Measurements from ENCODE around the gene GALNT2. TPM values are rescaled to one million over a fixed set of nuclear protein-coding genes. Genes with fewer than 3 reads are reported as not detected.

Gene GALNT2
- total RNA-seq, 1 experiment from 2014 or later: 62.2 TPM

GRCh38 chr1:230076121-230076520 is 9.1 kb downstream of the GALNT2 start:
- Mint-ChIP-seq H3K27ac (ENCODE audit: unreplicated experiment) (no peak overlapping the region), H3K27me3 (ENCODE audit: insufficient read depth, unreplicated experiment) (no peaks in the 10 kb centered on the region), H3K4me3 (ENCODE audit: unreplicated experiment) (no peak overlapping the region), H3K4me1 (ENCODE audit: low read depth, unreplicated experiment) (no peaks in the 10 kb centered on the region), H3K36me3 (ENCODE audit: insufficient read depth, unreplicated experiment) (no peaks in the 10 kb centered on the region), H3K9me3 (ENCODE audit: unreplicated experiment) (no peaks in the 10 kb centered on the region)
- no peaks in the 10 kb centered on the region for H3K9me3 ChIP-seq
- no peaks in the 10 kb centered on the region for H3K36me3 ChIP-seq (ENCODE audit: control insufficient read depth, insufficient read depth, low read length)
- TF ChIP-seq CTCF (IDR thresholded peaks at IDR 0.05; ENCODE audit: insufficient read depth in 1 of 2, low read depth in 1 of 2, low read length in 1 of 2, severe bottlenecking in 1 of 2, unreplicated experiment in 1 of 2): no peak
- ChIA-PET CTCF (no interaction called here), POLR2A (no interaction called here)
- no peak overlapping the region for H3K4me3 ChIP-seq (ENCODE audit: low read depth, low read length)
- intact Hi-C loops (cut with micrococcal nuclease; ENCODE audit: unreplicated experiment): no loop called here
- no peaks in the 10 kb centered on the region for H3K27me3 ChIP-seq (replicated peaks; ENCODE audit: control insufficient read depth, insufficient read depth, low read length)
- BruUV-seq (replicated peaks): no TSS peak
- H3K4me1 ChIP-seq: no peaks in the 10 kb centered on the region
- no peak for DNase-seq

- H3K4me3 Mint-ChIP-seq (ENCODE audit: unreplicated experiment): no peak overlapping the region
- H3K27ac Mint-ChIP-seq (ENCODE audit: unreplicated experiment): no peak overlapping the region
- no peaks in the 10 kb centered on the region for H3K9me3 Mint-ChIP-seq (ENCODE audit: unreplicated experiment)
- H3K27me3 Mint-ChIP-seq (ENCODE audit: insufficient read depth, unreplicated experiment): no peaks in the 10 kb centered on the region
- no peak for TF ChIP-seq CTCF (IDR thresholded peaks at IDR 0.05; ENCODE audit: insufficient read depth in 1 of 2, low read depth in 1 of 2, low read length in 1 of 2, severe bottlenecking in 1 of 2, unreplicated experiment in 1 of 2)
- DNase-seq: no peak
- ChIA-PET POLR2A (no interaction called here), CTCF (no interaction called here)
- intact Hi-C loops (cut with micrococcal nuclease; ENCODE audit: unreplicated experiment): no loop called here
- Histone ChIP-seq H3K36me3 (ENCODE audit: control insufficient read depth, insufficient read depth, low read length) (no peaks in the 10 kb centered on the region), H3K4me3 (ENCODE audit: low read depth, low read length) (no peak overlapping the region), H3K27me3 (replicated peaks; ENCODE audit: control insufficient read depth, insufficient read depth, low read length) (no peaks in the 10 kb centered on the region), H3K4me1 (no peaks in the 10 kb centered on the region), H3K9me3 (no peaks in the 10 kb centered on the region)
- H3K36me3 Mint-ChIP-seq (ENCODE audit: insufficient read depth, unreplicated experiment): no peaks in the 10 kb centered on the region
- no peaks in the 10 kb centered on the region for H3K4me1 Mint-ChIP-seq (ENCODE audit: low read depth, unreplicated experiment)
- BruUV-seq (replicated peaks): no TSS peak
Measured at GRCh38 chr1:230077011-230077410, 10.0 kb downstream of the GALNT2 start.

GRCh38 chr1:230077436-230078213 is 10.6 kb downstream of the GALNT2 start:
- Mint-ChIP-seq H3K27me3 (ENCODE audit: insufficient read depth, unreplicated experiment) (no peaks in the 10 kb centered on the region), H3K4me3 (ENCODE audit: unreplicated experiment) (no peak overlapping the region), H3K9me3 (ENCODE audit: unreplicated experiment) (no peaks in the 10 kb centered on the region), H3K36me3 (ENCODE audit: insufficient read depth, unreplicated experiment) (peaks cover 4% of the 10 kb centered on the region), H3K27ac (ENCODE audit: unreplicated experiment) (no peak overlapping the region), H3K4me1 (ENCODE audit: low read depth, unreplicated experiment) (no peaks in the 10 kb centered on the region)
- no peak for DNase-seq
- no peaks in the 10 kb centered on the region for H3K27me3 ChIP-seq (replicated peaks; ENCODE audit: control insufficient read depth, insufficient read depth, low read length)
- CTCF ChIA-PET: interaction anchor here (0.6 kb wide), 1 partner anchor 25 kb away, joined by 6 read pairs; no protein-coding TSS in a partner anchor
- POLR2A ChIA-PET: no interaction called here
- no TSS peak for BruUV-seq (replicated peaks)
- H3K36me3 ChIP-seq (ENCODE audit: control insufficient read depth, insufficient read depth, low read length): no peaks in the 10 kb centered on the region
- no peak overlapping the region for H3K4me3 ChIP-seq (ENCODE audit: low read depth, low read length)
- no peaks in the 10 kb centered on the region for H3K4me1 ChIP-seq
- H3K9me3 ChIP-seq: no peaks in the 10 kb centered on the region
- intact Hi-C loops (cut with micrococcal nuclease; ENCODE audit: unreplicated experiment): no loop called here
- TF ChIP-seq CTCF (IDR thresholded peaks at IDR 0.05; ENCODE audit: insufficient read depth in 1 of 2, low read depth in 1 of 2, low read length in 1 of 2, severe bottlenecking in 1 of 2, unreplicated experiment in 1 of 2): no peak
